A549 (cell line): ENCODE data around the gene MUC6. TPM values are rescaled to one million over a fixed set of nuclear protein-coding genes. Genes with fewer than 3 reads are reported as not detected.

ENCODE experiments used
- ATAC-seq, 2 experiments: fragments of 200-7000 bp in 1 of 2; fragments of >200 bp in 1 of 2; cut with Nextera tagmentation in 1 of 2; cut with Tn5 transposase in 1 of 2; 3 replicates each; pipeline versions ENCODE4 v1.8.0 to v1.9.1; 2018 to 2020; ENCODE audit warnings: mild to moderate bottlenecking in 1 of 2, moderate library complexity in 1 of 2
- CTCF ChIA-PET: fragments of 300-600 bp; sonication (Branson Sonifier 250); formaldehyde crosslinking; extraction: SDS; loops from one replicate; lab custom pipeline; 2021; ENCODE audit warnings: antibody characterized with exemption, inconsistent platforms; lab: Yijun Ruan, JAX
- POLR2A ChIA-PET: fragments of 350-600 bp; formaldehyde crosslinking; extraction: SDS; loops from one replicate; lab custom pipeline; 2021; ENCODE audit warnings: antibody characterized with exemption, inconsistent platforms; lab: Yijun Ruan, JAX
- DNase-seq, 2 experiments: peaks; one replicate each; pipeline versions ENCODE4 v3.0.0 to v3.0.0-alpha.2; 2011 to 2016; ENCODE audit warnings: low read depth in 1 of 2, low spot score in 1 of 2
- FAIRE-seq: peaks from 2 replicates; lab custom pipeline; 2011; peaks lifted over from hg19 to GRCh38; lab: Jason Lieb, UNC
- H3K27ac ChIP-seq, 2 experiments: fragments of >200 bp; sonication (Bioruptor Twin); formaldehyde crosslinking; 3 replicates each; pipeline ENCODE4 v1.5.1; 2016 to 2017
- H3K4me1 ChIP-seq: fragments of >200 bp; sonication (Bioruptor Twin); formaldehyde crosslinking; 3 replicates; pipeline ENCODE4 v1.6.1; 2016
- H3K4me2 ChIP-seq: fragments of >200 bp; sonication (Bioruptor Twin); formaldehyde crosslinking; 3 replicates; pipeline ENCODE4 v1.6.1; 2016
- H3K4me3 ChIP-seq: fragments of >200 bp; sonication (Bioruptor Twin); formaldehyde crosslinking; 3 replicates; pipeline ENCODE4 v1.5.1; 2016
- H3K9me3 ChIP-seq: fragments of >200 bp; sonication (Bioruptor Twin); formaldehyde crosslinking; 3 replicates; pipeline ENCODE4 v1.6.1; 2016
- ATOH8 ChIP-seq: fragments of 250-450 bp; sonication (Bioruptor Pico); IDR thresholded peaks from 2 replicates; pipeline ENCODE4 v1.5.0; 2020; ENCODE audit warnings: low read depth, mild to moderate bottlenecking, moderate library complexity
- BCL3 ChIP-seq: fragments of >200 bp; sonication (Bioruptor Twin); formaldehyde crosslinking; IDR thresholded peaks from 3 replicates; pipeline ENCODE4 v1.6.1; 2016
- BHLHE40 ChIP-seq: IDR thresholded peaks from 2 replicates; pipeline ENCODE4 v1.6.1; 2012; ENCODE audit warnings: low read depth, low read length, inconsistent platforms
- CBX2 ChIP-seq: fragments of 200-600 bp; sonication (generic); IDR thresholded peaks from 2 replicates; pipeline ENCODE4 v1.6.1; 2016; ENCODE audit warnings: low read depth, mild to moderate bottlenecking, borderline replicate concordance
- CBX8 ChIP-seq: fragments of 200-600 bp; sonication (generic); IDR thresholded peaks from 2 replicates; pipeline ENCODE4 v1.6.1; 2016
- CHD2 ChIP-seq: fragments of 150-350 bp; IDR thresholded peaks from 2 replicates; pipeline ENCODE4 v1.6.1; 2014; ENCODE audit warnings: low read length; ENCODE audit not compliant: partially characterized antibody
- CHD4 ChIP-seq: fragments of 200-600 bp; sonication (generic); IDR thresholded peaks from 2 replicates; pipeline ENCODE4 v1.6.1; 2016; ENCODE audit warnings: antibody characterized with exemption, mild to moderate bottlenecking, borderline replicate concordance
- EHF ChIP-seq: fragments of 250-450 bp; sonication (Bioruptor Pico); IDR thresholded peaks from 2 replicates; pipeline ENCODE4 v1.5.0; 2020; ENCODE audit warnings: mild to moderate bottlenecking
- ELK1 ChIP-seq: fragments of 150-350 bp; IDR thresholded peaks from 2 replicates; pipeline ENCODE4 v1.6.1; 2014; ENCODE audit warnings: low read depth, mild to moderate bottlenecking, low read length
- GATA3 ChIP-seq: IDR thresholded peaks from 2 replicates; pipeline ENCODE4 v1.6.1; 2012; ENCODE audit warnings: borderline replicate concordance
- HDAC2 ChIP-seq: fragments of 200-600 bp; sonication (generic); IDR thresholded peaks from 2 replicates; pipeline ENCODE4 v1.6.1; 2016
- HOXB13 ChIP-seq: fragments of 250-450 bp; sonication (Bioruptor Pico); IDR thresholded peaks from 2 replicates; pipeline ENCODE4 v1.5.0; 2020; ENCODE audit warnings: low read depth, mild to moderate bottlenecking, moderate library complexity
- JUN ChIP-seq, 2 experiments: fragments of >200 bp; sonication (Bioruptor Twin); formaldehyde crosslinking; IDR thresholded peaks; 2 replicates in 1 of 2; 3 replicates in 1 of 2; pipeline ENCODE4 v1.6.1; 2016 to 2017
- JUNB ChIP-seq: fragments of >200 bp; sonication (Bioruptor Twin); formaldehyde crosslinking; IDR thresholded peaks from 2 replicates; pipeline ENCODE4 v1.6.1; 2016
- MAFK ChIP-seq: fragments of 450-650 bp; IDR thresholded peaks from 2 replicates; pipeline ENCODE4 v1.6.1; 2014; ENCODE audit not compliant: partially characterized antibody
- MAX ChIP-seq: IDR thresholded peaks from 2 replicates; pipeline ENCODE4 v1.6.1; 2012
- MYC ChIP-seq: IDR thresholded peaks from 2 replicates; pipeline ENCODE4 v1.6.1; 2012; ENCODE audit warnings: mild to moderate bottlenecking, inconsistent platforms, low read length, improper control_type of control experiment, borderline replicate concordance
- NPAS2 ChIP-seq: fragments of 250-450 bp; sonication (Bioruptor Pico); IDR thresholded peaks from 2 replicates; pipeline ENCODE4 v1.8.0; 2022; ENCODE audit warnings: mild to moderate bottlenecking, moderate library complexity, borderline replicate concordance
- SMC3 ChIP-seq: fragments of >200 bp; sonication (Bioruptor Twin); formaldehyde crosslinking; IDR thresholded peaks from 3 replicates; pipeline ENCODE4 v1.6.1; 2018; ENCODE audit warnings: inconsistent platforms
- TFCP2L1 ChIP-seq: fragments of 250-450 bp; sonication (Bioruptor Pico); IDR thresholded peaks from 2 replicates; pipeline ENCODE4 v1.5.0; 2021; ENCODE audit warnings: mild to moderate bottlenecking
- TP53 ChIP-seq: fragments of 250-450 bp; sonication (Bioruptor Pico); IDR thresholded peaks from 2 replicates; pipeline ENCODE4 v1.5.0; 2021; ENCODE audit warnings: mild to moderate bottlenecking, moderate library complexity
- ZC3H11A ChIP-seq: fragments of 450-650 bp; IDR thresholded peaks from 2 replicates; pipeline ENCODE4 v1.6.1; 2014; ENCODE audit warnings: antibody characterized with exemption, mild to moderate bottlenecking
- ZFP36 ChIP-seq: fragments of 450-650 bp; IDR thresholded peaks from 2 replicates; pipeline ENCODE4 v1.6.1; 2014; ENCODE audit warnings: borderline replicate concordance; ENCODE audit not compliant: partially characterized antibody
- ZNF302 ChIP-seq: fragments of 250-450 bp; sonication (Bioruptor Pico); IDR thresholded peaks from 2 replicates; pipeline ENCODE4 v1.9.0; 2021; ENCODE audit warnings: inconsistent platforms, mild to moderate bottlenecking, moderate library complexity
- ZSCAN20 ChIP-seq: fragments of 250-450 bp; sonication (Bioruptor Pico); IDR thresholded peaks from 2 replicates; pipeline ENCODE4 v1.8.0; 2022; ENCODE audit warnings: mild to moderate bottlenecking, moderate library complexity
- WGBS: methylation state at CpG from one replicate; pipeline ENCODE4 v1.1.6; 2017; ENCODE audit errors: missing lambda C conversion rate; 5-methylcytosine and 5-hydroxymethylcytosine counted together
- polyA plus RNA-seq, 4 experiments: library from polyadenylated mRNA; depleted of rRNA in 3 of 4; stranded (reverse); fragments of >200 nt; fragmentation: RNase III in 1 of 4; extraction: RNeasy Plus Mini Kit Qiagen cat#74134 plus additional on column Dnase treatment in 1 of 4; gene quantifications; 2 replicates in 3 of 4; 3 replicates in 1 of 4; pipeline ENCODE4 v1.2.3, GENCODE V29; 2011 to 2017
- TF ChIP-seq, protein P1 (sequence below): fragments of >200 bp; sonication (Bioruptor Twin); formaldehyde crosslinking; IDR thresholded peaks from 2 replicates; pipeline ENCODE4 v1.6.1; 2016
- TF ChIP-seq, protein P2 (sequence below): IDR thresholded peaks from 2 replicates; pipeline ENCODE4 v1.6.1; 2012

Gene MUC6
- polyA plus RNA-seq, 2 of the 4 experiments (the other 2 are of a cell fraction) = not detected

GRCh38 chr11:1009991-1010390 is 26.5 kb downstream of the MUC6 start:
- Histone ChIP-seq H3K4me1 (no peaks in the 10 kb centered on the region), H3K9me3 (no peaks in the 10 kb centered on the region), H3K4me2 (no peak overlapping the region), H3K4me3 (no peak overlapping the region)
- ATAC-seq = no peak
- POLR2A ChIA-PET = no interaction called here
- DNase-seq = no peak
- TF ChIP-seq HDAC2 (no peak), MAX (no peak), TP53 (CRISPR knock-in tag) (no peak), ZNF302 (CRISPR knock-in tag) (no peak), CHD4 (no peak), ZSCAN20 (no peak), ZC3H11A (no peak), EHF (CRISPR knock-in tag) (no peak), TFCP2L1 (CRISPR knock-in tag) (no peak), NPAS2 (CRISPR knock-in tag) (no peak), MYC (no peak)
- TF ChIP-seq, all 56 proteins: peak for 0
- WGBS = 88% methylated on average over 13 of the region's 17 CpGs
- CTCF ChIA-PET = interaction anchor here (0.5 to 1.2 kb wide), 4 partner anchors 15 to 872 kb away, joined by 3 to 4 read pairs (median 4); no protein-coding TSS in a partner anchor
- FAIRE-seq = no peak
- H3K27ac ChIP-seq = no peak overlapping the region

DNA sequence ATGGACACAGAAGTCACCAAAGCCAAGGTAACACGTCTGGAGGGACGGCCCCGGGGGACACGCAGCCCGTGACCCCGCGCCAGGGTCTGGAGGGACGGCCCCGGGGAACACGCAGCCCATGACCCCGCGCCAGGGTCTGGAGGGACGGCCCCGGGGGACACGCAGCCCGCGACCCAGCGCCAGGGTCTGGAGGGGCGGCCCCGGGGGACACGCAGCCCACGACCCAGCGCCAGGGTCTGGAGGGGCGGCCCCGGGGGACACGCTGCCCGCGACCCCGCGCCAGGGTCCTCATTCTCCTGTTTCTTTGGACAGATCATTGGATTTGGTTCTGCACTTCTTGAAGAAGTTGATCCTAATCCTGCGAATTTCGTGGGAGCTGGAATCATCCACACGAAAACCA is 27.1 kb downstream of the MUC6 start:
- H3K4me3 ChIP-seq = no peak overlapping the region
- H3K4me2 ChIP-seq = no peak overlapping the region
- no peak for DNase-seq
- TF ChIP-seq SMC3 = no peak
- no peak for TF ChIP-seq BHLHE40
- TF ChIP-seq HOXB13 (CRISPR knock-in tag) = no peak
- TF ChIP-seq JUN (IDR thresholded peaks at IDR 0.05) = no peak
- no peak for TF ChIP-seq ZFP36
- no peak for TF ChIP-seq GATA3
- no peak for TF ChIP-seq ATOH8
- no peak for TF ChIP-seq MYC
- no peak for TF ChIP-seq CBX2
- ATAC-seq = no peak
- no peak for FAIRE-seq
- CTCF ChIA-PET = interaction anchor here (0.7 kb wide), 1 partner anchor 14 kb away, joined by 3 read pairs; no protein-coding TSS in a partner anchor
- whole genome bisulfite sequencing = 91% methylated on average over 30 of the region's 33 CpGs
- no peaks in the 10 kb centered on the region for H3K4me1 ChIP-seq
- POLR2A ChIA-PET = no interaction called here
- no peak overlapping the region for H3K27ac ChIP-seq
- H3K9me3 ChIP-seq = no peaks in the 10 kb centered on the region

DNA sequence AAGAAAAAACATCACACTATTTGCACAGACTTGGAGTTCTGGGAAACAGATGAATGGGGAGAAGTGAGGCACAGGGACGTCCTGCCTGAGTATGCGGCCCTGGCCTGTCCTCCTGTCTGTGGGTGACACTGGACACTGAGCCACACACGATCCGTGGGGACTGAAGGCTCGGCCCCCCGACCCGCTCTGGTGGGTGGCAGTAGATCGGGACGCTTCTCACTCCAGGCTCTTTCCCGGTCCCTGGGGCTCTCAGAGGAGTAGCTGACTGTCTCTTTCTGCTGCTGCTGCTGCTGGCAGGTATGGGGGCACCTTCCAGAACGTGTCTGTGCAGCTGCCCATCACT is 27.7 kb downstream of the MUC6 start:
- Histone ChIP-seq H3K9me3 (no peaks in the 10 kb centered on the region), H3K4me3 (no peak overlapping the region), H3K4me2 (no peak overlapping the region), H3K4me1 (no peaks in the 10 kb centered on the region), H3K27ac (no peak overlapping the region)
- TF ChIP-seq JUNB (no peak), MAFK (no peak), CHD2 (no peak), CBX8 (no peak), BCL3 (no peak), ATOH8 (no peak), TP53 (CRISPR knock-in tag) (no peak), ELK1 (no peak), MYC (no peak), JUN (IDR thresholded peaks at IDR 0.05) (no peak)
- TF ChIP-seq, protein P1, sequence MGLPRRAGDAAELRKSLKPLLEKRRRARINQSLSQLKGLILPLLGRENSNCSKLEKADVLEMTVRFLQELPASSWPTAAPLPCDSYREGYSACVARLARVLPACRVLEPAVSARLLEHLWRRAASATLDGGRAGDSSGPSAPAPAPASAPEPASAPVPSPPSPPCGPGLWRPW = no peak
- TF ChIP-seq, protein P2, sequence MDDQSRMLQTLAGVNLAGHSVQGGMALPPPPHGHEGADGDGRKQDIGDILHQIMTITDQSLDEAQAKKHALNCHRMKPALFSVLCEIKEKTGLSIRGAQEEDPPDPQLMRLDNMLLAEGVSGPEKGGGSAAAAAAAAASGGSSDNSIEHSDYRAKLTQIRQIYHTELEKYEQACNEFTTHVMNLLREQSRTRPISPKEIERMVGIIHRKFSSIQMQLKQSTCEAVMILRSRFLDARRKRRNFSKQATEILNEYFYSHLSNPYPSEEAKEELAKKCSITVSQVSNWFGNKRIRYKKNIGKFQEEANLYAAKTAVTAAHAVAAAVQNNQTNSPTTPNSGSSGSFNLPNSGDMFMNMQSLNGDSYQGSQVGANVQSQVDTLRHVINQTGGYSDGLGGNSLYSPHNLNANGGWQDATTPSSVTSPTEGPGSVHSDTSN = no peak
- 92% methylated on average over 8 of the region's 11 CpGs for WGBS
- POLR2A ChIA-PET = no interaction called here
- CTCF ChIA-PET = no interaction called here
- ATAC-seq = no peak
- no peak for FAIRE-seq
- no peak for DNase-seq
